DMS53 (cell line): ENCODE results near the gene CACNA1H.

ENCODE experiments used
- DNase-seq: peaks from one replicate; lab custom pipeline; 2025; lab: John Stamatoyannopoulos, UW

CACNA1H gene

DNA sequence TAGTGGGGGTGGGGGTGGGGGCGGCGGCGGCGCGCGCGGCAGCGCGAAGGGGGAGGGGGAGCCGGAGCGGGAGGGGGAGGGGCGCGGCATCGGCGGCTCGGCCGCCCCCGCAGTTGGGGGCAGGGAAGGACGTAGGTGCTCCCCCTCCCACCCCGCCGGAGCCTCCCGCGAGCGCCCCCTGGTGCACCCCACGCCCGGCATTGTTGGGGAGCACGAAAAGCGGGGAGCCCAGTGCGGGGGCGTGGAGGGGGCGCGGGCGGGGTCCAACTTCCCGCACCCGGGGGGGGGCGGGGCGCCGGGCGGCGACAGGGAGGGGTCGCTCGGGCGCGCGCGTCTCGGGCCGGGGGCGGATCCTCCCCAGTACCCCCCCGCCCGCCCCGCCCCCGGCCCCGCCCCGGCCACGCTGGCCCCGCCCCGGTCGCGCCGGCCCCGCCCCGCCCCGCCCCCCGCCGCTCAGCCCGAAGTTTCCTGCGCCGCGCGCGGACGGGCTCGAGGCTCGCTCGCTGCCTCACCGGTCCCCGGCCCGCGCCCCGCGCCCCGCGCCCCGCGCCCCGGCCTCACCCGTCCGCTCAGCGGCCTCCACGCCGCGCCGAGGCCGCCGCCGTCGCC, at the start of gene CACNA1H:
Gene CACNA1H, plus strand, starts transcription at position 456 of the 609 bp plus-strand sequence. CDS start 632 bp downstream, outside the sequence.
- no peak for DNase-seq

DNA sequence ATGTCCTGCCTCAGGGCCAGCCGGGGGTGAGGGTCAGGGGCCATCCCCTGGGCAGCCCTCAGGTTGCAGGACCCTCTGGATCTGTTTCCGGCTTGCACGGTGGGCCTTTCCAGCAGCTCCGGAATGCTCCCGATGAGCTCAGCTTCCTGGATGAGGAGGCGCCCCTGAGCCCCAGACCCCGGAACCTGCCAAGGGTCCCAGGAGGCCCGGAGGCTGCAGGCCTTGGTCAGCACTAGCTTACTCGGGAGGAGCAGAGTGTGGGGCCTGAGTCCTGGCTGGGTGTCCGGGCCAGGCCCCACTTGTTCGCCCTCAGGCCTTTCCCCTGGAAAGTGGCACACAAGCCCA, 49.3 kb upstream of the CACNA1H start:
- DNase-seq, result no peak

DNA sequence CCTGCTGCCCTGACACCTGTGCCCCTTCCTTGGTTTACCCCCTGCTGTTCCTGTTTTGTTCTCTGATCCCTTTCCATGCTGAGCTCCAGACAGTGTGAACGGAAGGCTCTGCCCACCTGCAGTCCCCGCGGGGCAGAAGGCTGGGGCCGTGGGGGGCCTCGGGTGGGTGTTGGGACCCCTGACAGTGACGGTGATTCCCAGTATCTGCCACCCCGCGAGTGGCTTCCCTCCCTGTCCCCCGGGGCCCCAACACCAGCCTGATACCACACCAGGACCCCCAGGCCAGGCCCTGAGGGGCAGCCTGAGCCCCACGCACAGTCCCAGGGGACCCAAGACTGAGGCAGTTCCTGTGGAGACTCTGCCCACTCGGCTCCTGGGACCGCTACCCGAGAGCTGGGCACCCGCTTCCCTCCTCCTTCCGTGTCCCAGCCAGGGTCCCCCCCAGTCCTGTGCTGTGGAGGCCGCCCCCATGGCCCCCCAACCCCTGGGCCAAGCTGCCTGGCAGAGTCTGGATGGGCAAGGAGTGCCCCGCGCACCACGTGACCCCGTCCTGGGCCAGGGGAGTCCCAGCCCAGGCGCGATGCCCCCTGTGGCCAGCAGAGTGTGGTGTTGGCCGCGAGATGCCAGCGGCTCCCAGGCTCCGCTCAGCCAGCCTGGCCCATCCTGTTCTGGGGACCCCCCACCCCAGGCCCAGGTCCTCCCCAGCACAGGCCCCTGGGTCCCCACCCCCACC, 46.9 kb upstream of the CACNA1H start:
- DNase-seq, result peak; percentile 63

DNA sequence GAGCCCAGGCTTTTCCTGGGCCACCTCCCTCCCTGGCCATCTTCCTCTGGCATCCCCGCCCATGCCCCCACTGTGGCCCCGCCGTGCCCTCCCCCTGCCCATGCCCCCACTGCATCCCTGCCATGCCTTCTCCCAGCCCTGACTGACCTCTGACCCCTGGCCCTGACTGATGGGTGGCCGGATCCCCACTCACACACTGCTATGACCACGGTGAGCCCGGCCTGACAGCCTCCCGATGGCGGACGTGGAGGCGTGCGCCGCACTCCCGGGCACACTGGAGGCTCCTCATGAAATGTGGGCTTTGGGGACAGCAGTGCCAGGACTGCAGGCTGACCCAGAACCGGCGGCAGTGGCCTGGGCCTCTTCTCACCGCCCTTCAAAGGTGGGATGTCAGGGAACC, 46.2 kb upstream of the CACNA1H start:
- no peak for DNase-seq

DNA sequence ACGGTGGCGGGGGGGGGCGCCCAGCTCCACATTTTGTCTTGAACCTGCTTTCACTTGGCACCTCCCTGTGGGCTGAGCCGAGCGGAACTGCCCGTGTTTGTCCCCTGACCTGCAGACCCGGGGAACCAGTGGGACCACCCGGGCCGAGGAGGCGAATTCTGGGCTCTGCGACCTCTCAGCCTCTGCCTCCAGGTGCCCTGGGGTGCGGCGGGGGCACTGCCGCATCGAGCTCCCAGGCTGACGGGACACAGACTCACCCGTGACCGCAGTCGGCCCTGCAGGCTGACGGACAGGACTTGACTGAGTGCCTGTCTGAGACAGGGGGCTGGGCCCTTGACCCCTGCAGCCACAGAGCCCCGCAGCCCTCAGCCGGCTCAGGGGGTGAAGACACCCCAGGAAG, 45.8 kb upstream of the CACNA1H start:
- no peak for DNase-seq

DNA sequence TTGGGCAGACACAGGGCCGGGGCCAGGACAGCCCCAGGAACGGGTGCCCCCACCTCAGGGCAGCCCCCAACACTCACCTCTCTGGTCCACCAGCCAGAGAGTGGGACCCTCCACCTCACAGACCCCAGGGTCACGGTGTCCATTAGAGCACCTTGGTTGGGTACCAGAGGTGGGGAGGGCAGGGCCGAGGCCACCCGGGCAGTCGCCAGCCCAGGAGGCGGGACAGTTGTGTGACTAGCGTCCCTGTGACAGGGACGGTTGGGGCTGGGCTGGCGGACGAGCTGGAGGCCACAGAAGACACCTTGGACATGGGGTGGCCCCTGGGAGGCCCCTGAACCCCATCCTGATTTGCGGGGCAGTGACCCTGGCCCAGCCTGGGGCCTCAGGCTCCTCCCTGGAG, 45.2 kb upstream of the CACNA1H start:
- DNase-seq, result no peak

DNA sequence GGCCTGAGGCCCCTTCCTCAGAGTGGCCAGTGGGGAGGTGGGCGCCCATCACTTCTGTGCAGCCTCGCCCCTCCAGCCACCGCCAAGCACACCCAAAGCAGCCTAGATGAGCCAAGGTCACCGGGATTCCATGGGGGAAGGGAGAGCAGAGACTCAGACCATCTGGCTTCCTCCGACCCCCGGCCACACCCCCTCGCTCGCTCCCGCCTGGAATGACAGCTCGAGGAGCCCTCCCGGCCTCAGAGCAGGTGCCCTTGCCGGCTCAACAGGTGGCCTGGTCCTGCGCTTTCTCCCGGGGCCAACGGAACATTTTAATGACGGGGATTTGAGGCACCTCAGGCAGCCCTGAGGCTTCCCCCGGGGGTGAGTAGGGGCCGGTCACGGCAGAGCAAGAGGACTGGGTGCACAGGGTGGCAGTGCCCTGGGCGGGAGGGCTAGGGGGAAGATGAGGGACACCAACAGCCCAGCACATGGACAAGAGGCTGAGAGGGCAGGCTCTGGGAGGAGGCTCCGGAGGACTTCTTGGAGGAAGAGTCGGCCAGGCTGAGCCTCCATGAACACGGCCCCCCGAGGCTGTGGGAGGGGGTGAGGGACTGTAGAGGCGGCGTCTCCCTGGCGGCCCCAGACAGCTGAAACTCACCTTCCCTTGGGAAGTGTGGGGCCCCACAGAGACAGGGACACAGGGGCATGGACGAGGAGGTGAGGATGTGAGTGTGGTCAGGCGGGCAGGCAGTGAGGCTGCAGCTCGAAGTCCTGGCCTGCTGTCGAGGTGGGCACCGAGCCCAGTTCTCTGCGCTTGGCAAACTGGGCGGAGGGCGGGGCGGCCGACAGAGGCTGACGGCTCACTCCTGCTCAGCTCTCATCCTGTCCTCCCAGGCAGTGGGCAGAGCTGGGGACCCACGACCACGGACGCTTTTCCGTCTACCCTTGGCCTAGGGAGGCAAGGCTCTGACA, 44.3 kb upstream of the CACNA1H start:
- no peak for DNase-seq

DNA sequence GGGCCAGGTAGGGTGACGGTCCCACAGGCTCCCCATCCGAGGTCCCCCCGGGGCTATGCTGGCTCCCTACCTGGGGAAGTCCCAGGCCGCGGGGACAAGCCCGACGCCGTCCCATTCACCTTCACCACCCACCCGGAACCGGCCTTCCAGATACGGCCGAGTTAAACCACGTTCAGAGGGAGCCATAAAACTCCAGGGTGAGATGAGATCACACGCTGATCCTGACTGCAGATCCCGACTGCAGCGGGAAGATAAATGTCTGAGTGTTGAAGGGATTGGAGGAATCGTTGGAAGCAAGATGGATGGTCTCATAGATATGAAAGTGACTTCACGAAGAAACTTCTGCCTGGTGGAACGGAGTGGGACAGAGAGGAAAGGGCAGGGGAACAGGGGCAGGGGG, 43.3 kb upstream of the CACNA1H start:
- no peak for DNase-seq

DNA sequence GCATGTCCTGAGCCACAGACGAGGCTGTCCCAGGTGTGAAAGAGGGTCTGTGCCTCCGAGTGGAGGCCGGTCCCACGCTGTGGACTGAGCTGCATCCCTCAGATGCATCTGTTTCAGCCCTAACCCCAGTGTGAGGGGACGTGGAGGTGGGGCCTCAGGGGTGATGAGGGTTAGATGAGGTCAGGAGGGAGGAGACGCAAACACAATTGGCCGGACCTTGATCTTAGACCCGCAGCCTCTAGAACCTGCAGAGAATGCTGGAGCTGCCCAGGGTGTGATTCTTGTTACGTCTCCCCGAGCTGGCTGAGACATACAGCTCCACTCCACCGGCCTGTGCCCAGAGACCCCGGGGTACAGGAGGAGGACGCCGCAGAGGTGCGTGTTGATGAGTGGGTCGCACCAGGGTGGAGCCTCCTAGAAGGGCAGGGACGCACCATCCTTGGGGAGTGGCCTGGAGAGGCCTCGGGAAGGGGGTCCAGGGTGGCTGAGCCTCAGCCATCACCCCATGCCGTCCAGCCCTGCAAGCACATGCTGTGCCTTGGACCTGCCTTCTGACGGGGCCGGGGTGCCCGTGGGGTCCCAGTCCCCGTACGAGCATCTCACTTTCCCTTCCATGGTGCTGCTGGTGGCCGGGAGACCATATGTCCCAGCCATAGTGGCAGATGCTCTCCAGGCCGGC, 40.3 kb upstream of the CACNA1H start:
- DNase-seq, result no peak

DNA sequence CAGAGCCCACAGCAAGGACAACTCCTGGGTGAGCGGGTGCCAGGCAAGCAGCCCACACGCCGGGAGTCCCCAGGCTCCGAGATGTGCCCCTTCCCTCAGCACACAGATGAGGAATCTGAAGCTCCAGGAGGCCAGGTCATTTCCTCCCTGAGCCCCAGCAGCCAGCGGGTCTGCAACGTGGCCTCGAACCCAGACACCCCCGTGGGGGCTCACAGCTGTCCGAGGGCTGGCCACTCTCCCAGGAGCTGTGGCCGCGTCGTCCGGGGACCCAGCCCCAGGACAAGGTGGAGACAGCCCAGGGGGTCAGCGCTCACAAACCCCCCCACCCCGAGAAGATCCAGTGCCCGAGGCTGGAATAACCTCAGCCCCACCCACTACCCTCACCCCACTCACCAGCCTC, 39.4 kb upstream of the CACNA1H start:
- no peak for DNase-seq

DNA sequence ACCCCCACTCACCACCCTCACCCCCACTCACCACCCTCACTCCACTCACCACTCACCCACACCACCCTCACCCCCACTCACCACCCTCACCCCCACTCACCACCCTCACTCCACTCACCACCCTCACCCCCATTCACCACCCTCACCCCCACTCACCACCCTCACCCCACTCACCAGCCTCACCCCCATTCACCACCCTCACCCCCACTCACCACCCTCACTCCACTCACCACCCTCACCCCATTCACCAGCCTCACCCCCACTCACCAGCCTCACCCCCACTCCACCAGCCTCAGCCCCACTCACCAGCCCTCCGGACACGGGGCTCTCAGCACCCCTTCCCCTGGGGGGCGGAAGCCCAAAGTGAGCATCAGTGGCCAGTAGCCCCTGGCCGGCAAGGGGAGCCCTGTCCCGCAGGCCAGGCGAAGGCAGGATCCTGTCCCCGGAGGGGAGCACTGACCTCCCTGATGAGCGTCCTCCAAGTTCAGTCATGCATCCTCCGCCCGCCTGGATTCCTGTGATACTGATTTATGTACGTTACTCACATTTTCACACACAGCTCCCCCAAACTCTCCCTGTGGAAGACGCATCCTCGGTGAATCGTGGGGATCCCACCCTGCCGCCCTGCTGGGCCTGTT, 38.9 kb upstream of the CACNA1H start:
- no peak for DNase-seq

DNA sequence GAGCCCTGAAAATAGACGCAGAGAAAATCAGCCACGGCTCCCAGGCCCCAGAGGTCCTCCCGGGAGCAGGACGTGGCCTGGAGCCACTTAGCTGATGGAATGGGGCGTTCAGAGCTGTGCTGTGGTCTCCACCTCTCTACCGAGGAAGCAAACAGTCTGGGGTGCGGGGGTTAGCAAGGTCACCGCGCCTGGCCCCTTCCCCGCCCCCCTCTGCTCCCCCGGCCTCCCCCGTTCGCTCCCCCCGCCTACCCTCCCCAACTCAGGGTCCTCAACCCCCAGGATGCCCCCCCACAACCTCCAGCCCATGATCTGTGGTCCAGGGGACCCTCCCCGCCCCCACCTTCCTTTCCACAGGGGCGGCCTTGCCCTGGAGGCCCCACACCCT, 36.2 kb upstream of the CACNA1H start:
- no peak for DNase-seq

DNA sequence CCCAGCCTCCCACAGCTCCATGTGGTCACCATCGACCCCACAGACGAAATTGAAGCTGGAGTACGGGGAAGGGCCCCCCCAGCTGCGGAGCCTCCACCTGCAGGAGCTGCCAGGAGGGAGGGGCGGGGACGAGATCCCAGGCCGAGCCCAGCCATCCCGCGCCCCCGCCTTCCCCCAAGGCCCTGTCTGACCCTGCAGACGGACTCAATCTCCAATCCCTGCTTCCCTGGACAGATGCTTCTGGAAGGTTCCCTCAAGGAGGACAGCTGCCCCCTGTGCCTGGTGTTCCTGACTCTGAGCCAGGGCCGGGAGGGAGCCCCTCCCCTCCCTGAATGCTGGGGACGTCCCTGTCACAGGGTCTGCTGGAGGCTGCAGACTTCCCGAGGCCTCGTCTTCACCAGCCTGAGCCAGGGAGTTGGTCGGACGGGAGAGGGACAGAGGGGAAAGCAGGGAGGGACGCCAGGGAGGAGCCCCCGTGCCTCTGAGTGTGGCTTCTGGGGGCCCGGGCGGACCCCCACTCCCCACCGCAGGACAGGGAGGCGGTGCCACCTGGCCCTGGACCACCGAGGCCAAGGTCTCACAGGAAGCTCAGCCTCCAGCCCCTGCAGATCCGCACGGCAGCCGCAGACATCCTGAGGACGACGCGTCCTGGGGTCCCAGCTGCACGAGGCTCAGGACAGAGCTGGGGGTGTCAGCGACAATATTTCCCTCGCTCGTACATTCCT, 35.6 kb upstream of the CACNA1H start:
- DNase-seq, result no peak

DNA sequence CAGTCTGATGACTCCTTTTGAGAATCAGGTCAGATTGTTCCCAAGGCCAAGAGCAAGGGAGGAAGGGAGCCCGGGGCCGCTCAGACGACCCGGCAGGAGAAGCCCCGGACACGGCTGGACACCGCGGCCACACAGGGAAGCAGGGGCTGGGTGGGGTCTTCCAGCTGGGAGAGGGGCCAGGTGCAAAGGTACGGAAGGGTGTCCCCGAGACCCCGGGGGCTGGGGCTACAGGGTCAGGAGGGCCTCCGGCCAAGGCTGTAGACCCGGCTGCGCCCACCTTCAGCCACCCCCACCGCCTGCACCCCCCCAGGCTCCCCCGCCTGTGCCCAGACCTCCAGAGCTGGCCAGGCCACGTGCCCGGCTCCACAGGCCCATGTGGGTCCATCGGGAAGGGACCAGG, 35.0 kb upstream of the CACNA1H start:
- no peak for DNase-seq

DNA sequence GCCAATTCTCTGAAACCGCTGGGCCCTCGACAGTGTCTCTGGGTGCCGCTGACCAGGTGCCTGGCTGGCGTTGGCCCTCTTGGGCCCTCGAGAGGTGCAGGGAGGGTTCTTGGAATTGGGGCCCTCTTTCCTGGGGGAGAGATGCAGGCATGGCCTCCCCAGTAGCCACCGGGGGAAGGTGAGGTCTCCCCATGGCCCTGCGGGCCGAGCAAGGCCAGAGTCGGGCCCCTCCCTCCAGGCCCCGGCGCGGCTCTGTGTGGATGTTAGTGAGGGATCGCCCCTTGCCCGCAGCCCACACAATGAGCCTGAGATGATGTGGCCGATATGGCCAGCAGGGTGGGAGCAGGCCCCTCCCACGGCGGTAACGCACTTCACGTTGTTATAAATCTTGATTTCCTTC, 33.8 kb upstream of the CACNA1H start:
- no peak for DNase-seq

DNA sequence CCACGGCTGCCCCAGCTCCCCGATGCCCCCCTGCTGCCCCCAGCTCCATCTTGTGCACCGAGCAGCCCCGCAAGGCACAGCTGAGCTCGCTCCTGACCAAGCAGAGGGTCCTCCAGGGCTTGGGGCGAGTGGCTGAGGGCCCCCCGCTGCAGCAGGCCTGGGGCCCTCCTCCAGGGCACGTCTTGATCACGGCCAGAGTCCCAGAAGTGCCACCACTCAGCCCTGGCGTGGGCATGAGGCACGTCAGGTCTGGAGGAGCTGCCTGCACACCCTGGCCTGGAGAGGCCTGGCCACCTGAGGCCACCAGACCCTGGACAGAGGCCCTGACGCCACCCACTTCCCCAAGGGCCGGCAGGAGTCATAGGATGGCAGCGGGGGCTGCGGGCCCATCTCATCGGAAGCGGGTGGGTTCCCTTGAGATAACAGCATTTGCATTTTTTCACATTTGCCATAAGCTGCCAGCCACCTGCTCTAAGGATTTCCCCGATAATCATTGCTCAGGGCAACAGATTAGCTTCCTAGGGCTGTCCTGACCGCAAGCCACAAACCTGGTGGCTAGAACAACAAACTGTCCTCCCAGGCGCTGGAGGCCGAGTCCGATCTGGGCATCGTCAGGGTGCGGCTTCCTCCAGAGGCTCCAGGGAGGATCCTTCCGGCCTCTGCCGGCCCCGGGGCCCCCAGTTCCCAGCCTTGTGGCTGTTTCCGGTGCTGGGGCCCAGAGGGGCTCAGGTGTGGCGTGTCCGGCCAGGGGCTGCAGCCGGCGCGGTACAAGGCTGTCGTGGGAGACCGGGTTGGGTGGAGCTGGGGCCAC, 32.9 kb upstream of the CACNA1H start:
- DNase-seq, result no peak

DNA sequence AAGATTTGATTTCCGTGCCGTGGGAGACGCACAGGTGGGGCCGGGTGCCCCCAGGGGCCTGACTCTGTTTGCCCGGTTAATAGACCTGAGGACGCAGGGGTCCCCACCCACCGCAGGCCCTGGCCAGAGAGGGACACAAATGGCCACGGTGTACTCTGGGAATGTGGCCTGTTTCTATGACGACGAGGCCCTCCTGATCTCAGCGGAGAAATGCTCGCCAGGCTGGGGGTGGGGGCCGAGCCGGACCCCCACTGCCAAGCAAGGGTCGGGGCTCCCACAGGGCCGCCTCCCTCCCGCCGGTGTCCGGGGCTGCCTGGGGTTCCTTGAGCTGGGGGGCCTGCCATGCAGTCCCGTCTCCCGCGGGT, 32.3 kb upstream of the CACNA1H start:
- no peak for DNase-seq

DNA sequence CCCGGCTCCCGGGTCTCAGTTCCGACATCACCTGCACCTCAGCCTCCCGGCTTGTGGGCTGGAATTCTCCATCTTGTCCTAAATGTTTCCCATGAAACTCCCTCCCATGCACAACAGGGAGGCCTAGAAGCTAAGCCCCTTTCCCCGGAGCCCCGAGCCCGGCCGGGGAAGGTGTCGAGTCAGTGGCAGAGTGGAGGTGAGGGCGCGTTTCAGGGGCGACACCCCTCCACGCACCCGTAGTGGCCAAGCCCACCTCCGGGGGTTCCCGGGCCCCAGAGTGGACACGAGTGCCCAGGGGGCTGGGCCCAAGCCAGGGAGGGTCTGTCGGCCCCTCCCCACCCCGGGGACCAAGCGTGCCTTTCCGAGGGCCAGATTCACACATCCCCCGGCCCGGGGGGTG, 31.9 kb upstream of the CACNA1H start:
- DNase-seq, result no peak

DNA sequence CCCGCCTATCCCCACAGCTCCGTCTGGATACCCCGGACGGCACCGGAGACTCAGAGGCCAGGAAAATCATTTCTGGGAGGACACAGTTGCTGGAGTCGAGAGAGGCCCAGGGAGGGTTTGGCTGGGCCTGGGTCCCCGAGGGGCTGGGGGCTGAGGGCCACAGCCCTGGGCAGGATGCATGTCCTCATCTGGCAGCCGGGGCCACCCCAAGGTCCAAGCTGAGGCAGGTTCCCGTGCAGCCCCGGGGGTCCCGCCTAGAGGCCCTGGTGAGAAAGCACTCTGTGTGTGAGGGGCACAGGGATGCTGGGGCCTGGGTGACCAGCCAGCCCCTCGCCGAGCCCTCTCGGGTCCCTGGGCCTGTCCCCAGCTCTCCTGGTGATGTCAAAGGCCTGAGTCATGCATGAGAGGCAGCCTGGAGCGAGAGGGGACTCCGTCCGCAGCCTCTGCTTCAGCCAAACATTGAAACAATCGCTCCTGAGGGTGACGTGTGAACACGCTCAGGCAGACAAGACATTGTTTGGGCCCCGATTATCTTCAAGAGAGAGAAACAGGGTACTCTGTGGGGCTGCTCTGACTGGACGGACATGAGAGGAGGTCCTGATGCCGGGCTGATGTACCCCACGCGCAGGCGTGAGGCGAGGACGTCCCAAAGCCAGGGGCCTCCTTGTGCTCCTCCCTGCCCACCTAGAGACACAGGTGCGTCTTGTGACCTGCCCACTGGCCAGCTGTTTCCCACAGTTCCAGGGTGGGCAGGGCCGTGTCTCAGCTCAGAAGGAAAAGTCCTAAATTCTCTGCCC, 31.1 kb upstream of the CACNA1H start:
- no peak for DNase-seq

DNA sequence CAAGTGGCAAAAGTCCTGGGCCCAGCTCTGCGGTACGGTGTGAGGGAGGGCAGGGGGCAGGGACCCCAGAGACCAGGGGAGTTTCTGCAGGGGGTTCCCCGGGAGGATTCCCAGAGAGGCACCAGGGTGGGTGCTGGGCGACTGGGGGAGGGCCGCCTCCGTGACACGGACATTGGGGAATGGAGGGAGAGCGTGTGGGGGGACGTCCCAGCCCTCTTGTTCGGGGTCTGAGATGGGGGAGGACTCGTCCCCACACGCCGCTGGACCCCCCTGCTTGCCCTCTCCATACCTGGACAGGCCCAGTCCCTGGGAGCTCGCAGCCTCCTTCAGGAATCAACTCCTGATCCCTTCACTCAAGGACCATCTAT, 30.5 kb upstream of the CACNA1H start:
- DNase-seq, result no peak
